GM04504 (cell line): ENCODE data around the gene ZBTB7C.

Experiments used
- DNase-seq: peaks from one replicate; pipeline ENCODE4 v3.0.0-alpha.2; 2012; ENCODE audit warnings: low read depth

Gene ZBTB7C

GRCh38 chr18:48164116-48164515 lies 245.1 kb downstream of the ZBTB7C start:
- DNase-seq: no peak

- no peak for DNase-seq
These were observed 245.5 kb downstream of the ZBTB7C start for GRCh38 chr18:48163738-48164115.

- no peak for DNase-seq
These were observed 246.0 kb downstream of the ZBTB7C start for GRCh38 chr18:48162956-48163737.

GRCh38 chr18:48161911-48162698 lies 247.1 kb downstream of the ZBTB7C start:
- DNase-seq: no peak

- DNase-seq: peak; percentile 27
These were observed 247.8 kb downstream of the ZBTB7C start for GRCh38 chr18:48161191-48161910.

GRCh38 chr18:48160622-48161021 lies 248.6 kb downstream of the ZBTB7C start:
- DNase-seq: no peak

GRCh38 chr18:48159816-48160215 lies 249.4 kb downstream of the ZBTB7C start:
- no peak for DNase-seq

- no peak for DNase-seq
These were observed 250.5 kb downstream of the ZBTB7C start for GRCh38 chr18:48158721-48159120.

- no peak for DNase-seq
These were observed 251.2 kb downstream of the ZBTB7C start for GRCh38 chr18:48157956-48158355.

GRCh38 chr18:48155856-48156255 lies 253.3 kb downstream of the ZBTB7C start:
- DNase-seq: no peak

GRCh38 chr18:48154828-48155227 lies 254.4 kb downstream of the ZBTB7C start:
- no peak for DNase-seq

GRCh38 chr18:48153613-48154481 lies 255.3 kb downstream of the ZBTB7C start:
- DNase-seq: peak; percentile 10

- DNase-seq: peak; percentile 8
These were observed 256.6 kb downstream of the ZBTB7C start for GRCh38 chr18:48152549-48152948.

- no peak for DNase-seq
These were observed 257.6 kb downstream of the ZBTB7C start for GRCh38 chr18:48151421-48152065.

GRCh38 chr18:48149020-48149685 lies 260.0 kb downstream of the ZBTB7C start:
- DNase-seq: no peak

- no peak for DNase-seq
These were observed 266.2 kb downstream of the ZBTB7C start for GRCh38 chr18:48142994-48143393.

- DNase-seq: no peak
These were observed 266.8 kb downstream of the ZBTB7C start for GRCh38 chr18:48142353-48142752.

GRCh38 chr18:48140731-48141130 lies 268.5 kb downstream of the ZBTB7C start:
- no peak for DNase-seq

- no peak for DNase-seq
These were observed 269.5 kb downstream of the ZBTB7C start for GRCh38 chr18:48139431-48140347.
